Measurements from ENCODE around the gene ILDR1.

DNA sequence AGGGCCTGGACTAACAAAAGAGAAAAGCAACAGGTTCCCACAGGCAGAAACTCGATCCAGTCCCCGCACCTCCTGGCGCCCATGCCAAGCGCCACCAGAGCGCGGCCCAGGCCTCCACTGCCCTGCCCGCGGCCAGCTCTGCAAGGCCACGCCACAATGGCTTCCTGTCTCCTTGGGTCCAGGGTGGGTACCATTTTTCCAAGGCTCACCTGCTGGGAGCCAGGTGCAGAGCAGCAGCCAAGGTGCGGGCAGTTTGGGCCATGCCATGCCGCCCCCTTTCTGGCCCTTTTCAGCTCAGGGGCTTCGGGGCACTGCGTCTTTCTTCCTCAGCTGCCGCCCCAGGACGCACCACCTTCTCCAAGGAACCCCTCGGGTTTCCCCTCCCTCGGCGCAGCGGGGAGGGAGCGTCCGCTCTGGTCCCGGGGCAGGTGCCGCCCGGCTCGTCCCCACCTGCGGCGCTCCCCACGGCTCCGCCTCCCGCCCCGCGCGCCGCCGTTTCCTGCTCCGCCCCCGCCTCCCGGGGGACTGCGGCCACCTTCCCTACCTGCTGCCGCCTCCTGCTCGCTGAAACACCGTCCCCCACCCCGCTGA is at the start of gene ILDR1:
- TF ChIP-seq, protein P1, sequence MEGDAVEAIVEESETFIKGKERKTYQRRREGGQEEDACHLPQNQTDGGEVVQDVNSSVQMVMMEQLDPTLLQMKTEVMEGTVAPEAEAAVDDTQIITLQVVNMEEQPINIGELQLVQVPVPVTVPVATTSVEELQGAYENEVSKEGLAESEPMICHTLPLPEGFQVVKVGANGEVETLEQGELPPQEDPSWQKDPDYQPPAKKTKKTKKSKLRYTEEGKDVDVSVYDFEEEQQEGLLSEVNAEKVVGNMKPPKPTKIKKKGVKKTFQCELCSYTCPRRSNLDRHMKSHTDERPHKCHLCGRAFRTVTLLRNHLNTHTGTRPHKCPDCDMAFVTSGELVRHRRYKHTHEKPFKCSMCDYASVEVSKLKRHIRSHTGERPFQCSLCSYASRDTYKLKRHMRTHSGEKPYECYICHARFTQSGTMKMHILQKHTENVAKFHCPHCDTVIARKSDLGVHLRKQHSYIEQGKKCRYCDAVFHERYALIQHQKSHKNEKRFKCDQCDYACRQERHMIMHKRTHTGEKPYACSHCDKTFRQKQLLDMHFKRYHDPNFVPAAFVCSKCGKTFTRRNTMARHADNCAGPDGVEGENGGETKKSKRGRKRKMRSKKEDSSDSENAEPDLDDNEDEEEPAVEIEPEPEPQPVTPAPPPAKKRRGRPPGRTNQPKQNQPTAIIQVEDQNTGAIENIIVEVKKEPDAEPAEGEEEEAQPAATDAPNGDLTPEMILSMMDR (IDR thresholded peaks at IDR 0.05), result no peak
- no peak for TF ChIP-seq POLR2AphosphoS5 (IDR thresholded peaks at IDR 0.05; ENCODE audit: insufficient read depth in 1 of 2, low read depth in 1 of 2)
- no peak for TF ChIP-seq POLR2A (IDR thresholded peaks at IDR 0.05)
